ENCODE results near the gene ARMH2.

Gene ARMH2

GRCh38 chr6:24838994-24839393, 40.3 kb upstream of the ARMH2 start:
- no peak for DNase-seq (ENCODE audit: low spot score)
- TF ChIP-seq, protein P1, sequence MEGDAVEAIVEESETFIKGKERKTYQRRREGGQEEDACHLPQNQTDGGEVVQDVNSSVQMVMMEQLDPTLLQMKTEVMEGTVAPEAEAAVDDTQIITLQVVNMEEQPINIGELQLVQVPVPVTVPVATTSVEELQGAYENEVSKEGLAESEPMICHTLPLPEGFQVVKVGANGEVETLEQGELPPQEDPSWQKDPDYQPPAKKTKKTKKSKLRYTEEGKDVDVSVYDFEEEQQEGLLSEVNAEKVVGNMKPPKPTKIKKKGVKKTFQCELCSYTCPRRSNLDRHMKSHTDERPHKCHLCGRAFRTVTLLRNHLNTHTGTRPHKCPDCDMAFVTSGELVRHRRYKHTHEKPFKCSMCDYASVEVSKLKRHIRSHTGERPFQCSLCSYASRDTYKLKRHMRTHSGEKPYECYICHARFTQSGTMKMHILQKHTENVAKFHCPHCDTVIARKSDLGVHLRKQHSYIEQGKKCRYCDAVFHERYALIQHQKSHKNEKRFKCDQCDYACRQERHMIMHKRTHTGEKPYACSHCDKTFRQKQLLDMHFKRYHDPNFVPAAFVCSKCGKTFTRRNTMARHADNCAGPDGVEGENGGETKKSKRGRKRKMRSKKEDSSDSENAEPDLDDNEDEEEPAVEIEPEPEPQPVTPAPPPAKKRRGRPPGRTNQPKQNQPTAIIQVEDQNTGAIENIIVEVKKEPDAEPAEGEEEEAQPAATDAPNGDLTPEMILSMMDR (IDR thresholded peaks at IDR 0.05; ENCODE audit: extremely low read depth, missing control alignments), result no peak

DNA sequence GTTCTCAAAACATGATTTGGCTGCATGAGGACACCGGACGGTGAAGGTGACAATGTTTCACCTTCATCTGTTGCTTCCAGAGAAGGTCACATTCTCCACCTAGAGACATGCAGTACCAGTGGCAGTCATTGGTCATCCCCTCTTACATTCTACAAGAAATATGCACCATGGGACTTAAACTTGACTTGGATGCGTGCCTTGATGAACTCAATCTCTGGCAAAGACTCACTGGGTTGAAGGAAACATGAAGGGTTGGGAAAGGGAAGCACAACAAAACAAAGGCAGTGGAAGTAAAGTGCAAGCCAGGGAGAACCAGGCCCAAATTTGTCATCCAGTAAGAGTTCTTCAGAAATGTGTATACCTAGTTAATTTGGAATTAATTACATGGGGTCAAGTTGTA, 39.4 kb upstream of the ARMH2 start:
- DNase-seq (ENCODE audit: low spot score), result no peak
- TF ChIP-seq, protein P1 (IDR thresholded peaks at IDR 0.05; ENCODE audit: extremely low read depth, missing control alignments), result no peak

DNA sequence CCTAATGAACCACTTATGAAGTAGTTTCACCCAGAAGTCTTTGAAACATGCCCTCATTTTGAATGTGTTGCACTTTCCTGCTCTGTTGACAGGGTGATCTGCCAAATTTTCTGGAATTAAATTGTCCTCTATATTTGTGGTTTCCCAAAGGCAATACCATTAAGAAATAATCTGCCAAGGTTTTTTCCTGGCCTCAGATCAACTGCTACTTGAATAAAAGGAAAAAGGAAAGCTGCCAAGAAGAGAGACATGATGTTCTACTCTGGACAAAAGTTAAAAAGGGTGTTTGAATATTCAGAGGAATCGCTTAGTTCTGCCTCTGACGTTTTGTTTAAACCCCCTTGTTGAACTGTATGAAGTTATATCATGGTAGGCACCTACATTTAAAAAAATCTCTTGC, 37.4 kb upstream of the ARMH2 start:
- no peak for DNase-seq (ENCODE audit: low spot score)
- TF ChIP-seq, protein P1 (IDR thresholded peaks at IDR 0.05; ENCODE audit: extremely low read depth, missing control alignments), result no peak

GRCh38 chr6:24833711-24834386, 35.1 kb upstream of the ARMH2 start:
- no peak for DNase-seq (ENCODE audit: low spot score)
- TF ChIP-seq, protein P1 (IDR thresholded peaks at IDR 0.05; ENCODE audit: extremely low read depth, missing control alignments), result no peak

GRCh38 chr6:24832794-24833193, 34.1 kb upstream of the ARMH2 start:
- no peak for DNase-seq (ENCODE audit: low spot score)
- TF ChIP-seq, protein P1 (IDR thresholded peaks at IDR 0.05; ENCODE audit: extremely low read depth, missing control alignments), result no peak

DNA sequence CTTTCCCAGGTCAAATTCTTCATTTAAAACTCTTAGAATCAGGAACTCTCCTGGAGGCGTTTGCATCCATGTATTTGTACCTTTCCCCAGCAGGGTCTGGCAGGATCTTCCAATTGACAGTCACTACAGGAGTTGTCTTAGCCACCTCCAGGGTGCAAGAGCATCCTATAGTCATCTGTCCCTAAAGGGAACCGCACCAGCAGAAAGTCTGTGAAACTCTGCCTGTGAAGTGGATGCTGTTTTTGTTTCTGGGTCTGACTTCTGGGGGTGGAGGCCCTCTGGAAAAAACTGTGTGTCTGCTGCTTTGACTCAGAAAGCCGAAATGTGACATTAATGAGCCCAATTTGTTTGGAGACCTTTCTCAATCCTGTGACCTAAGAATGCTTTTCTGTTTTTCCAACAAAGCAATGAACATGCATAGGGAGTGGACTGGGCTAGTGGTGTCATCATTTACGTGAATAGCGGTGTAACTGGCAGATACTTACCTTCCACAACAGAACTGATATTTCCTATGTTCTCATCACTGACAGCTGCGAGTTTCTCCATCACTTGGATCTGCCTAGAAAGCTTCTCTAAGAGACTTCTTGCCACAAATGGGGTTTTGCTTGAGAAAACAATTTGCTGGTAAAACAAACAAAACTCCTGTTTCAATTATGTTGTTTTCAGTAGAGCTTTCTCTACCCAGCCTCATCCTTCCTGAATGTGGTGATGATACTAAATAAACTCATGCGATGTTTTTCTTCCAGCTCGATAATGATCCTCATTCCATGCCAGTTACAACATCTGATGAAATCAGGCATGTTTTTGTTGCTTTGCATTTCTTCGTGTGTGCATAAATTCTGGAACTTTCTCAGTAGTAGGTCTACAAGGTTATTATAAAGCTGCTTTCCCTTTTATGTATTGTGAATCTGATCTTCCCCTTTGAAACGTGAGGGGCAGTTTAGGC, 33.3 kb upstream of the ARMH2 start:
- DNase-seq (ENCODE audit: low spot score), result no peak

More for the DNA sequence above, 33.3 kb upstream of the ARMH2 start:
- TF ChIP-seq, protein P1 (IDR thresholded peaks at IDR 0.05; ENCODE audit: extremely low read depth, missing control alignments), result no peak
